ENCODE data around the gene NR2F1.

NR2F1 gene

DNA sequence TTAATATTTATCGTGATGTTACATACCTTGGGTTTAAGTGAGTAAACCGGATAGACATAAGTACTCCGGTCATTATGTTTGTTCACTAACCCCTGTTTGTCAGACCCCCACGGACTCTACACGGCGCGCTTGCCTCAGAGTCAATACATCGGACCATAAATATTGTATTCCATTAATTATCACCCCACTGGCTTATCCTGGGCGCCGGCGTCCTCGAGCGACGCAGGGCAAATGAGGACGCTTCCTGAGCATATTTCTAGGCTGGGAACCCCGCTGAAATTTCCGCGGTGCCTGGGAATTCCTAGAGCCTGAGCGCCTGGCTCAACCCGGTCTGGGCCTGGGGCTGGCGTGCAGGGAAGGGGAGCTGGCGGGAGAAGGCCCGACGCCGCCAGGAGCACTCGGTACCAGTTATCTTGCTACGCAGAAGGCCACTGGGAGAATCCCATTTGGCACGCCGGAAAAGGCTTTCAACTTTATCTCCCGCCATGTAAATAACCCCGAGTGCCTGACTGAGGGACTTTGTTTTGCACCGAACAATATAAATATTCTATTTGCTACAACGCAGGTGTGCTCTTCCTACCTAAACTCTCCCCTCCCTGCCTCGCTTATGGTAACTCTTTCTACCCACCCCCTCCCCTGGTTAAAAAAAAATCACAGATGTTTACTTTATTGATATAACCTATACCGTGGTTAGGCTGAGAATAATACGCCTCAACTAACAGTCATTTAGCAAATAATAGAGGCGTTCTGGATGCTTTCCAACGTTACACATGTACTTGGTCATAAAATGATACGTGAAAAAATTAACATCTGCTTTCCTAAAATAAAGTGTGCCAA, 19.4 kb downstream of the NR2F1 start:
- TF ChIP-seq, protein P1, sequence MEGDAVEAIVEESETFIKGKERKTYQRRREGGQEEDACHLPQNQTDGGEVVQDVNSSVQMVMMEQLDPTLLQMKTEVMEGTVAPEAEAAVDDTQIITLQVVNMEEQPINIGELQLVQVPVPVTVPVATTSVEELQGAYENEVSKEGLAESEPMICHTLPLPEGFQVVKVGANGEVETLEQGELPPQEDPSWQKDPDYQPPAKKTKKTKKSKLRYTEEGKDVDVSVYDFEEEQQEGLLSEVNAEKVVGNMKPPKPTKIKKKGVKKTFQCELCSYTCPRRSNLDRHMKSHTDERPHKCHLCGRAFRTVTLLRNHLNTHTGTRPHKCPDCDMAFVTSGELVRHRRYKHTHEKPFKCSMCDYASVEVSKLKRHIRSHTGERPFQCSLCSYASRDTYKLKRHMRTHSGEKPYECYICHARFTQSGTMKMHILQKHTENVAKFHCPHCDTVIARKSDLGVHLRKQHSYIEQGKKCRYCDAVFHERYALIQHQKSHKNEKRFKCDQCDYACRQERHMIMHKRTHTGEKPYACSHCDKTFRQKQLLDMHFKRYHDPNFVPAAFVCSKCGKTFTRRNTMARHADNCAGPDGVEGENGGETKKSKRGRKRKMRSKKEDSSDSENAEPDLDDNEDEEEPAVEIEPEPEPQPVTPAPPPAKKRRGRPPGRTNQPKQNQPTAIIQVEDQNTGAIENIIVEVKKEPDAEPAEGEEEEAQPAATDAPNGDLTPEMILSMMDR (IDR thresholded peaks at IDR 0.05; ENCODE audit: insufficient read depth, low read depth, low read length, missing control alignments) = no peak
- no peak overlapping the region for H3K4me3 ChIP-seq (ENCODE audit: low read depth, low read length)
- no peak for DNase-seq (ENCODE audit: low read depth)

DNA sequence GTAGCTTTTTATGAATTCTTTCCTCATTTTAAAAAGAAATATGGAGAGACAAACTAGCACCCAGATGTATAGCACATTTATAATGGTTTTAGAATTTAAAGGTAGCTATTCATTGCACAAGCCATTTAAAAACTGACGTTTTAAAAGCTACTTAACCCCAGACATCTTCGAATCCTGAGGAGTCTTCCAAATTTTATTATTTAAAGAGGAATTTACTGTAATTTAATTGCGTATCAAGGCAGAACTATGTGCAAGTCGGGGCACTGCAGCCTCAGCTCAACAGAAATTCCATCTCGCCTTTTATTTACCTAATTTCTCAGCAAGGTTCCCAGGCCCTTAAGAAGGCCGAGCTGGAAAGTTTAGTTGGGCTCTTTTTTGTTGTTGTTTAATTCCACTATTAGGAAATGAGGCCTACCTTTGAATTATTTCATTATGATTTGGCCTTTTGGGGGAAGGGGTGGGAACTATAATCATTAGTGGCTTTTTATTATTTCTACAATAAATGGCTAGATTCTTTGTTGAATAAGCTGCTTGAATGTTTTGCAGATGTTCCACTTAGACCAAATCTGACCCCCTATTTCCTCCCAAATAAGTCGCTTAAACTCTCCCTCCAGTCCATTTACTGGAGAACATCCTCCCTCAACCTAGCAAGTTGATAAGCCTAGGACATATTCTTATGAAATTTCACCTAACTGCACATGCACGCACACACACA, 20.2 kb downstream of the NR2F1 start:
- no peak for DNase-seq (ENCODE audit: low read depth)
- H3K4me3 ChIP-seq (ENCODE audit: low read depth, low read length) = no peak overlapping the region
- TF ChIP-seq, protein P1 (IDR thresholded peaks at IDR 0.05; ENCODE audit: insufficient read depth, low read depth, low read length, missing control alignments) = no peak

DNA sequence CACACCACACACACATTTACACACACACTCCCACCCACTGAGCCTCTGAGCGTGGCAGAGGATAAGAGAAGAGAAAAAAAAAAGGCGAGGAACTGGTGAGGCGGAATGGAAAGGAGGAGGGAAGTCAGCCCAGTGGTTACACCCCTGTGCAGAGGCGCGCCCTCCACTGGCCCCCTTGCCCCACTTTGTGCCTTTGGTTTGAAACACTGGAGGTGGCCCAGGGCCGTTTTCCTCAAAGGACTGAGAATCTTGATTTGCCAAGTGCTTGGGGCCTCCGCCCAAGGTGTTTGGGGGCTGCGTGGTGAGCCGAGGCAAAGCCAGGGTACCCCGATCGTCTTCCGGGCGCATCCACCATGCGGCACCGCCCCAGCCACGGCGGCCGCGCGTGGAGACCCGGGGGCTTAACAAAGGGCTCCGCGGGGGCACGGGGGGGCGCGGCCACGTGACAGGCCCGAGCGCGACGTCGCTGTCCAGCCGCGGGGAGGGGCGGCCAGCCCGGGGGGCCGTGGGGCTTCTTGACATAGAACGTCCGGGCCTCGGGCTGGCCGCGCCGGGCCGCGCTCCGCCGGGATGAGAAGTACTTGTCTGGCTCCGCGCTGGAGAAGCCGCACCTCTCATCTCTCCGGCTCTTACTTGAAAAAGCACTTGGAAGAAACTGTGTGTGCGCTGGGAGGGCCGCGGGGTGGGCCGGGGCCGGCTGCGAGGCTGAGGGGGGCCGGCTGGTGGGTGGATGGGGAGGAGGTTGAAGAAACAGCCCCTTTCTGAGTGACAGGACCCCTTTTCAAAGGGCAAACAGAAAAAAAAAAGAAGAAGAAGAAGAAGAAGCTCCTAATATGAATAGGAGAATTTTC, 21.0 kb downstream of the NR2F1 start:
- no peak overlapping the region for H3K4me3 ChIP-seq (ENCODE audit: low read depth, low read length)
- no peak for DNase-seq (ENCODE audit: low read depth)
- TF ChIP-seq, protein P1 (IDR thresholded peaks at IDR 0.05; ENCODE audit: insufficient read depth, low read depth, low read length, missing control alignments) = no peak

DNA sequence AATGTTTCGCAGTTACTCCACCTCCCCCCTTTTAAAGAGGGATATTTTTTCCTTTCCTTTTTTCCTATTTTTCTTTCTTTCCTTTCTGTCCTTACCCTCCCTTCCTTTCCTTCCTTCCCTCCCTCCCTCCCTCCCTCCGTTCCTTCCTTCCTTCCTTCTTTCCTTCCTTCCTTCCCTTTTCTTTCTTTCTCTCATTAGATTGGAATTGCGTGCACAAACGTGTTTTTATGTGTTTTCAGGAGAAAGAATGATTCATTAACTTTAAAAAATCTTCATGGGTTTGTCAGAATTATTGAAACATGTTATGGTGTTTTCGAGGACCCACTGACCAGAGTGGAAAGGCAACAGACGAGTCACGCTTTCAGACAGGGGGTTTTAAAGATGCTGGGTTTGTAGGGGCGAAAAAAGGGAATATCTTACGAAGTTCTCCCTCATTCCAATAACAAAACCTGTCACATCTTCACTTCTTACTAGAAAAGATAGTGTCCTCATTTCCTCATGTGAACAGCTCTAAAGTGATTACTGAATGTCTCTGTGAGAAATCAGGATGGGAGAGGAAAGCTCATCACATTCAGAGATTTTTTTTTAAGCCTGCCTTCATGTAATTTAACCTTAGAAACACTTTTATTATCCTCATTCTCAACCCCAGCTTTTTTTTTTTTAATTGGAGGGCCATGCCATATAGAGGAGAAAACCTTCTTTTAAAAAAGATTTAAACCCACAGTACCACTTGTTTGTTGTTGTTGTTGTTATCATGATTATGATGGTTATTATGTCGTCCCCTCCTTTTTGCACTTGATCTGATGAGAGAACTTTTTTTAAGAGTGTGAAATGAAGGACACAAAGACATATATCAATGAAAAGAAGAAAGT, 21.9 kb downstream of the NR2F1 start:
- TF ChIP-seq, protein P1 (IDR thresholded peaks at IDR 0.05; ENCODE audit: insufficient read depth, low read depth, low read length, missing control alignments) = no peak
- DNase-seq (ENCODE audit: low read depth) = no peak
- no peak overlapping the region for H3K4me3 ChIP-seq (ENCODE audit: low read depth, low read length)

DNA sequence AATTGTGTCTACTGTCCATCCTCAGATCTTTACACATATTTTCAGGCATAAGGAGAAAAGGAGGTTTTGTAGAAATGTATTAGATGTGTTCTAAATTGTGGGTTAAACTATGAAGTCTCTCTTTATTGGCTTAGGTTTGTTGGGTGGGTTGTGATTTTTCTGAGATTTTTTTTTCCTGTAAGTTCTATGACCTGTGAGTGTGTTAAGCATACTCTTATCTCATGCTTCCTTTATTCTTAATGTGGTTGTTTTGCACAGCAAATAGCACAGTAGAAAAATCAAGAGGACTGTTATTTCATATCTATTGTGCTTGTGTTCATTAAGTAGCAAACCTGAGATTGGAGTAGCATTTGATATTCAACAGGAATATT, 23.3 kb downstream of the NR2F1 start:
- TF ChIP-seq, protein P1 (IDR thresholded peaks at IDR 0.05; ENCODE audit: insufficient read depth, low read depth, low read length, missing control alignments) = no peak
- H3K4me3 ChIP-seq (ENCODE audit: low read depth, low read length) = no peak overlapping the region
- no peak for DNase-seq (ENCODE audit: low read depth)
